DMS 273 treated with DMSO at 0.1 percent for 48 hours (cell line): ENCODE results near the gene CDH4.

ENCODE experiments used
- DNase-seq: peaks from one replicate; lab custom pipeline; 2025; lab: John Stamatoyannopoulos, UW

CDH4 gene

DNA sequence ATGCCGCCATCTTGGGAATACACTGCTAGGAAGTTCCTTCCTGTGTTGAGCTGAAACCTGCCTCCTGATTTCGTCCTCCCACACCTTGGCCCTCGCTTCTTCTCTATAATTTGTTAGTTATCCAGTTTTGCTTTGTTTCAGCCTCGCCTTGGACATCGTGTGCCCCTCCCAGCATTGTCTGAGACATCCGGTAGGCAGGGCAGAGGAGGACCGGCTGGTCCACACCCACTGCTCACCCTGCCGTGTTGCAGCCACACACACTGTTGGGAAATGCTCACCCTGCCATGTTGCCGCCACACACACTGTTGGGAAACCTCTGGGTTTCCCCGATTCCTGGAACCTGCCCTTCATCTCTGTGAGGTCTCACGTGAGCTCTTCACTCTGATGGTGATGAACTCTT, 105.1 kb downstream of the CDH4 start:
- no peak for DNase-seq

DNA sequence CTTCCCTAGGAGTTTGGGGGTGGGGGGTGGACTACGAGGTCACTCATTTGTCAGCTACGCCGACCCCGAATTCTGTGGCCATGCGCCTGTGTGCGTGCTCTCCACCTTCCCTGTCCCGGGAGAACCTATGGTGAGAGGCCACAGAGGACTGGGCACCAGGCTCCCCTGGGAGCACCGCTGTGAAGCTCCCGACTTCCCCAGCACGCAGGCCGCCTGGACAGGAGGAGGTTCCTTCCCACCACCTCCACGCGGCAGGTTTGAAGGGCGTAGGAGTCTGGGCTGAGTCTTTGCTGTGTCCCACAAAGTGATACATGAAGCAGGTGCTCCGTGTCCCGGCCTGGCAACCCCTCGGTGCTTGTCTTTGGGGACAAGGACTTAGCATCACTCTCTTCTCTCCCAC, 107.2 kb downstream of the CDH4 start:
- no peak for DNase-seq

DNA sequence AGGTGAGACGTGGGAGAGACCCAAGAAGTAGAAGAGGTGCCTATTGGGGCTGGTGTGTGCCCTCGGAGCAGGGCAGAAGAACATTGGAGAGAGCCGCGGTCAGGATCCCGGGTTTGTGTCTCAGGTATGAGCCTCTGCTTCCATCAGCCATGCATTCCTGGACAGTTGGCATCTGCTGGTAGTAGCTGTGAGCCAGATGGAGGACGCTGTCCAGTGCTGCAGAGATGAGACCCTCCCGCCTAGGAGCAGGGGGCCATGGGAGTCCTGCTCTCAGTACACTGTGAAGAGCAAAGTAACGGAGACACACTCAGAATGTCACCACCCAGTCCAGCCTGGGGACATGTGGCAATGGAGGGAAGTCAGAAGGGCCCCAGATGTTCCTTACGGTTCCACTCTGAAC, 108.2 kb downstream of the CDH4 start:
- no peak for DNase-seq

DNA sequence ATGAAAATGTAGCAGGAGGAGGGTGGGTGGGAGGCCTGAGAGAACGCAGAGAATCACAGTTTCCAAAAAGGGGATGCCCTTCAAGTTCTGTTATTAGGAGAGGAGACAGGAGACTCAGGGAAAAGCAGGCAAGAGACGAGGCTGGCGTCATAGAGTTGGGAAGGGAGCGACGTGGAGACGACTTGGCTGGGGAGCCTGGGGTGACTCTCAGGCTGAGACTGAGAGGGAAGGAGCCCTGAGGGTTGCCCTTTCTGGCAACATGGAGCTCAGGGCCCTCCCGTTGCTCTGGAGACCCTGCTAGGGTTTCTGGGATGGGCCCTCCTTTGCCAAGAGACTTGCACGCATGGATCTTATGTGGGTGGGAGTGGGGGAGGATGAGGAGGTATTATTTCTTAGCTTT, 108.9 kb downstream of the CDH4 start:
- DNase-seq = no peak

DNA sequence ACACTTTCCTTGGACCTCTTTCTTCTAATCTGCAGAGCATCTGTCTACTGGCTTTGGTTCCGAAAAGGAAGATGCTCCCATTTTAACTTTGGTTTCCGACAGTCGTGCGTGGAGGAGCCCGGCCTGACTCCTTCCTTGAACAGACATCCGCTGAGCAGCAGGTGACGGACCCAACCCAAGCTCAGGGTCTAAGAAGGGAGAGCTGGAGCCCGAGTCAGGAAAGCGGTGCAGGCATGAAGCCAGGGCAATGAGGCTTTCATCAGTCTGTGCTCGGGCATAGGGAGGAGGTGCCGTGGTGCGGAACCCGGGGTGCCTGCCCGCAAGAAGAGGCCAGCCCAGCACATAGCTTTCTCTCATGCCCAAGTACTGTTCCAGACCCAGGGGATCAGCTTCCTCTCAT, 109.4 kb downstream of the CDH4 start:
- DNase-seq = no peak

DNA sequence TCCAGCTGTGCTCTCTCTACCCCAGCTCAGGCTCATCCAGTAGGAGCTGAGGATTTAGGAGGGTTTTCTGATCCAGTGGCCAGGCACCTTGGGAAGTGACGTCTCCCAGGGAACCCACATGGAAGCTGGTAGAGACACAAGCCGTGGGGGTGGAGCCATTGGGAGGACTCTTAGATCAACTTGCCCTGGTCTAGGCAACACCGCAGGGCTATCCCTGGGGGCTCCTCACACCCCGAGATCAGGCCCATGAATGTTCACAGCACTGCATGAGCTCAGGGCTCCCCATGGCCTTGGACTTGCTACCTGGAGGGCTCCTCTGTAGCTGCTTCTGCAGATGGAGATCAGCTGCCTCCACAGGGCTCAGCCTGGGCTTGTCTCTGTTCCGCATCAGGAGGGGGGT, 112.1 kb downstream of the CDH4 start:
- DNase-seq = no peak

DNA sequence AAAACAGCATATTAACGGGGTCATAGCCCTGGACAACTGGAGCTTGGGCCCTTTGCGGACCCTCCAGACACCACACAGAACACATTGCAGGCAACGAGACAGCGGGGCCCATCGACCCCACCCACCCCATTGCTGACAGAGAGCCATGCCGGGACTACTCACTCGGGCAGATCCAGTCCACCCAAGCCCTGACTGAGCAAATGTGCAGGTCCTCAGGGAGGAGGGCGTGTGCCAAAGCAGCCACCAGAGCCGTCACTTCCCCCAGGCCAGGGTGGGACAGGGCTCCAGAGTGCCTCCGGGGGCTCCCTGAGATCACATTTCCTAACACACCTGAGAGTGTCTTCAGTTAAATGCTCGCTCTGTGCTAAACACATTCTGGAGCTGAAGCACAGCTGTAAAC, 114.9 kb downstream of the CDH4 start:
- DNase-seq = no peak

DNA sequence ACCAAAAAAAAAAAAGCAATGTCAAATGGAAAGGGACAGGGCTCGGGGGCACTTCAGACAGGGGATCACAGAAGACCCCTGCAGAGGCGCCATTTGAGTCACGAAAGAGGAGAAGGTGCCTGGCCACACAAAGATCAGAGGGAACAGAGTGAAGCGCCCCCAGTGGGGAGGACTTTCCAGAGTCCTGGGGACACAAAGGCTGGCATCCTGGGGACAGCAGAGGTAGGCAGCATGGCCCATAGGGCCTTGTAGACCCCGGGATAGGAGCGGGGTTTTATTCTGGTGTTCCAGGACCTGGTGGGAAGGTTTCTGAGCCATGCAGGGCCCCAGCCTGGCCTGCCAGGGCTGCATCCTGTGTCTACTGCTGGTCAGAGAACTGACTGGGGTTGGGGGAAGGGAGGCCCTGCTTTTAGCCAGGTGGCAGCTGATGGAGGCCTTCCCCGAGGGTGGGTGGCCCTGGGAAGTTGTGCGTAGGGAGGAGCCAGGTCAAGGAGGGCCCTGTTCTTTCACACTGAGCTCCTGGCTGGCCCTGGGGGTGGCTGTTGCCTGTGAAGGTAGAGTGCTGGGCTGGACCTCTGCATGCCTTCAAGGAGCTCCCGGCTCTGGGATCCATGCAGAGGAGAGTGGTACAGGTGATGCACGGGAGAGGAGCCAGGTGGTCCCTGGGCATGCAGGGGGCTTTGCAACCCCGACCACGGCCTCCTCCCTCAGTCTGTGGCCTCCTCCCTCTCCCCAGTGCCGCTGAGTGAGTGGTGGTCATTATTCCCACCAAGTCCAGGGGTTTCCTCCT, 117.9 kb downstream of the CDH4 start:
- no peak for DNase-seq

DNA sequence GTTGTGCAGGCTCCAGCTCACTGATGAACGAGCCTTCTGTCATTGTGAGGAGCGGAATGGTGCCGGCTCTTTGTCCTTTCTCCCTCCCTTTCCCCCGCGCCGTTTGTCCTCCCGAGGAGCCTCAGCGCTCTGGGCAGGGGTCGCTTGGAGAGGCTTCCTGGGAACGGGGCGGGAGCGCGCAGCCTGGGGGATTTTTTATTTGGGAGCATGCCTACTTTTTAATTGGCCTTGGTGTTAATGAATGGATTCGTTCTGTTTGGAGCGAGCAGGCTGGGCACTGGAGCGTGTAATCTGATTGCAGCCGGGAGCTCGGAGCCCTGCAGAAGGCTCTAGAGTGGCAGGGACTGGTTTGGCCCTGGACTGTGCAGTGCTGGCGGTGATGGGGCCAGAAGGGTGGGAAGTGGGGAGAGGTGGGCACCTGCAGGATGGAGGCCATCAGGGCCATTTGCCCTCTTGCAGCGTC, 118.8 kb downstream of the CDH4 start:
- no peak for DNase-seq

DNA sequence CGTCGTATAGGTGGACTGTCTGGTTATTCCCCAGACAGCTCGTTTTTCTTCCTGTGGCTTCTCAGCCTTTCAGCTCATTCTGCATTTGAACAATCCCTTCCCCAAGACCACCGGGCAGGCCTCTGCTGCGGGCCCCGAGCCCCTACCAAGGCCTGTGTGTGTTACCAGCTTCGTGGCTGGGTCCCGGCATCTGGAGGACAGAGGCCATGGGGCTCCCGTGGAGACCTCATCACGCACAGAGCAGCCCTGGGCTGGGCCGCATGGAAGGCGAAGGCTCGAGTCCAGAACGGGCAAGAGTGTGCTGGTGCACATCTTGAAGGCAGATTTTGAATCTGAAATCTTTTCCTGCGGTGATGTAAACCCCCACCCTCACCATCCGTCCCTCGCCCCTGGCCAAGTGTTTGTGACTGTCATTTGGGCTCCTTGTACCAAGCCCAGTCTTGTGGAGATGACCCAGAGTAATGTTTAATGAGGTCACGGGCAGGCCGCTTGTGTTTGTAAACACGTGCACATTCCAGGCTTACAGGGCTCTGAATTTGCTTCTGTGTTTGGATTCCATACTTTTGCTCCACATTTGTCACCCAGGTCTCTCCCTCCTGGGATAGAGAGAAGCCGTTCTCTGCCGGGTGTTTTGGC, 119.6 kb downstream of the CDH4 start:
- DNase-seq = no peak

DNA sequence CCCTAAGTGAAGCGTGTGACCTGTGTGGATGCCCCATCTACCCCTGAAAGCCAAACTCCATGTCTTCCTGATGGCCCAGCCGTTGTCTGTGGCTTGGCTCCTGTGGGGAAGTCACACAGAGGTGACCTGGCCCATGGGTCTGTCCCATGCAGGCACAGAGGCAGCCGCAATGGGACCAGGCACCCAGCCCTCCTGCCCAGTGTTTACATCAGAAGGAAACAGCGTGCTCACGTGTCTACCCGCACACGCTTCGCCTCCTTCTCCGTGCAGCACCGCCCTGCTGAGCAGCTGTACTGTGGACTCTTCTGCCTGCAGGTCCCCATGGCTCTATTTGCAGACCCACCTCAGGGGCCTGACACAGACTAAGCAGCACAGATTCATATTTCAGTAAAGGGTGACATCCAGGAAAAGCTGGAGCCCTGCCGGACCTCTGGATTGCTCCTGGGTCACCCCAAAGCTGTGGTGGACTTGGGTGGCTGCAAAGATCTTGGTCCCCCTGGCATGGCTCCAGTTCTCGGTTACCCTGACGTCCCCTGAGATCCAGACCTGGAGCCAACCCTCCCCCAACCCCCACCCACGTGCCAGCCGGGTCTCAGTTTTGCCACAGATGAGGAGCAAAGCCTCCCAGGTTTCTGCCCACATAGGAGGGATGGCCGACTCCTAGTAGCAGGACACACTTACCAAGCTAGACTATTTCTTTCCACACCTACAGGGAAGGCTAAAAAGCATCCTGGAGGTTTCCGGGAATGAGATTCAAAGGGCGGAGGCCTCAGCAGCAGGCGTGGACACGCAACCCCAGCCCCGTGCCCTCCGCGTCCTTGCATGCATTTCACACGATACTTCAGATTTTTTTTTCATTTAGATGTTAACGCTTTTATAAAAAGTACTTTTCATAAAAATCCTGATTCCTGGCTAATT, 120.3 kb downstream of the CDH4 start:
- DNase-seq = no peak

DNA sequence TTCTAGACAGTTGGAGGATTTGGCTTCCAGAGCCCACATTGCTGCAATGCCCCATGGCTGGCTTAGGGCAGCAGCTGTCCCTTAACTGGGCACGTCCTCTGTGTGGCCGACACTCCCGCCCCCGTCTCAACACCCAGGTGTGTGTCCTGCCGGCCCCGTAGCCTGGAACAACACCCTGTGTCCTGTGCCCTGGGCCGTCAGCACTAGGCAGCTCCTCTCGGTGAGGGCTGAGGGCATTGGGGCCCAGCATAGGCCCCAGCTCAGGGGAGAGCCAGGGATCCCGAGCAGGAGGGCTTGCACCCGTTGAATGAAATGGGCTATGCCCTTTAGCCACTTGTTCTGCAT, 121.0 kb downstream of the CDH4 start:
- no peak for DNase-seq

DNA sequence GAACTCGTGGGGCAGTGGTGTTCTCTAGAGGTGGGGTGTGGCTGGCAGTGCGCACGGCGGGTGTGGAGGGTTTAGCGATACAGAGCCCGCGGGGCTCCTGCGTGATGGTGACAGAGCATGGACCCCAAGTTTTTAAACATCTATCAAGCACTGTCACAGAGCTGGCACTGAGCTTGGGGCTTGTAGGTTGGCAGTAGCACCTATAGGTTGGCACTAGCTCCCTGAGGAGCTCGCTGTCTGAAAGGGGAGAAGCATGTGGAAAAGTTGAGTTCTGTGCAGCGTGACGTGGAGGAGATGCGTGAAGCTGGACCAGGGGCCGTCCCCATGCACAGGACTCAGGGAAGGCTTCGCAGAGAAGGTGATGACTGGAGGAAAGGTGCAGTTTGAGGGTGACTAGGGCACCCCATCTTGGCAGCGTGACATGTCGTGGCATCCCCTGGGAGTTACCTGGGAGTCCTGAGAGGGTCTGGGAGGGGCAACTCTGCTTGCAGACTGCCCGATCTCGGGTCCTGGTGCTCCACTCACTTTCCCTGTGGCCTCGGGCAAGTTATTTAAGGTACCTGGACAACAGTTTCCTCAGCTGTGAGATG, 122.0 kb downstream of the CDH4 start:
- DNase-seq = no peak

DNA sequence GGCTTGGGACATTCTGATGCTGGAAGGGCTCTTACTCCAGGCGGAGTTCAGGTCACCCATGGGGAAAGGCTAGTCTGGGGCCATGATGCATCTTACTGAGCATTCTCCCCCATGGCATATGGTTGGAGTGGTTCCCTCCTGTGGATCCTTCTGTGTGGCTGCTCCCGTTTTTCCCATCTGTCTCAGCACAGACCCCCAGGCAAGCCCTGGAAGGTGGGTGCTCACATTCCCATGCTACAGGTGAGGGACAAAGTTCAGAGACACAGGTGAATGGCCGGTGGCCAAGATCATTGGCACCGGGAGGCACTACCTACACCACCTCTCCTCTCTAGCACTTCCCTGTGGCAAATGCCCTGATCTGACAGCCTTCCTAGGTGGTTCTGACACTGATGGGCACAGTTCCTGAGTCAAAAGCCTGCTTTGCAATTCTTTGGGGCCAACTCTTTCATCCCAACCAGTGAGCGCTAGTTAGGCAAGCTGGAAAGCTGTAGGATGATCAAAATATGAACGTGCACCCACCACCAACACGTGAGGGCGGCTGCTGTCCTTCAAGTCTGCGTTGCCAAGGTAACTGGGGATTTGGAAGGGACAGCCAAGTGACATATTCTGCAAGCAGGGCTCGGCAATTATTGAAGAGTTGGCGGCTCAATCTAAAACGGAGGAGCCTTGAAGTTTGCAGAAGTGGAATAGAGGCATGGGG, 124.6 kb downstream of the CDH4 start:
- no peak for DNase-seq

DNA sequence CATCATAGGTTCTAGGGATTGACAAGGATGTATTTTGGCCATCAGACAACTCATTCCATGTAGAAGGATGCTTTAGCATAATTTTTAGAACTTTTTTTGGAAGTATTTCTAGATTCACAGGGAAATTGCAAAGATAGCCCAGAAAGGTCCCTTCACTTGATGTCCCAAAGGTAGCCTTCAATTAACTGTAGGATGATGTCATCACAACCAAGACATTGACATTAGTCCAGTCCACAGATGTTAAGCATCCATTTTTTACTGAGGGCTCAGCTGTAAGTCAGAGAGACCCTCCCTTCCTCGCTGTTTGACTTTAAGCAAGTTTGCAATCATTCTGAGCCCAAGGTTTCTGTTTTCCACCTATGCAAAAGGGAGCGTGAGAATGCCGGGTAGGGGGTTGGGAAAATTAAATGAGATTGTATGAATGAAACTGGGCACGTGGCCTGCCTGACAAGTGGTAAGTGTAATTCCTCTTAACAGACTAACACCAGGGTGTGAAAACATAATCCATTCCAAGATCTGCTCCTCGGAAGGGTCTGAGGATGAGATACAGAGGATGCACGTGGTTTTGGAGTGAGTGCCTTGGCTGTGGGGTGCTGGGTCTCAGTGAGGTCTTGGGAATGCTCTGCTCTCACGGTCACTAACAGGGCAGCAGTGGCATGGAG, 126.8 kb downstream of the CDH4 start:
- DNase-seq = no peak

DNA sequence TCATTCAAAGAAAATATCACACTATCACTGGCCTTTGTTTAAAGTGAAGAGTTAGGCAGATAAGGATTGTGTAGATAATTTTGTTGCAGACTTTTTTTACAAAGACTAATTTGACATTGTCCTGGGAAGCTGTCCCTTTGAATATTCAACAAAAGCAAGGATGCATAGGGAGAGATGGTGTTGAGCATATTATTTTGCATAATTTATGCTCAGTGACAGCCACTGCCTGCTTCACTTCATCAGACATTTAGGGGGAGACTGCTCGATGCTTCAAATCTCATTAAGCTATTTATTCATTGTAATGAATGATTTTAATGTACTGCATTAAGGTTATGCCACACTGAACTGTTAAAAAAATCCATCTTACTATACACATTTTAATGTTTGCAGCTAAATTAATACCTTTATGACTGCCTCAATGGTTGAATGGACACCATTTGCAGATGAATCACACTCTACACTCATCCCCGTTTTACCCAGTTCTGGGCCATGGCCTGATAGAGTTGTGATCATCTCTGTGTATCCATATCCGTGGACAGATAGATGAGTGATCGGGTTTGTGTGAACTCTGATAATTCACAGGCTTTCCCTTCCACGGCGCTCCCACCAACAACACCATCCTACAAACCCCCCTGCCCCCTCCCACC, 128.0 kb downstream of the CDH4 start:
- no peak for DNase-seq

DNA sequence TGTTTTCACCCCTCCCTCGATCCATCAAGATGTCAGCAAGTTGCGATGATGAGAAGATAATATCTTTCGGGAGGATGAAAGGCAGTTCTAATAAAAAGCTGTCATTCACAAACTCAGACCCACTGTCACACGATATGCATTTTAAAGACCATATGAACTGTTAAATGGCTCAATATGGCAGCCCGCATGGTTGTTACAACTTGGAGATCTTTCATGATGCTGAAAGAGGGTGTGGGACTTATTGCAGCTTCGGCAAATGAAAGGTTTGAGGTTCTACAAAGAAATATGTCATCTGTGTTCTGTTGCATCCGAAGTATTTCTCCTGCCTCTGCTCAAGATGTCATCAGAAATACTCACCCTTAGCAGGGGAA, 128.5 kb downstream of the CDH4 start:
- no peak for DNase-seq

DNA sequence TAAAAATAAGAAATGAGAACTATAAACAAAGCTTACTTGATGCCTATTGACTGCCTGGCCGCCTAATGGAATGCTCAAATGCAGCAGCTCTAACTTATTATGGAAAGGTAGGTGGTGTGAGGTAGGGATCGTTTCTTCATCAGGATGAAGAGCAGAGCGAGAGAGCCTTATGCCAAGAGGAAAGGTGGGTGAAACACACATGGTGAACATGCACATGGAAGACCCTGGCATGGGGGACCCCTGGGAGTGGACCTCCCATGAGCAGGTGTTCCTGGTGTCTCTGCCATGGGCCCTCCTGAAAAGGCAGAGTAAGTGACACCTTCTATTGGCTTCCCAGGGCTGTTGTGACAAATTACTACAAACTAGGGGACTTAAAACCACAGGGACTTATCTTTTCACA, 130.1 kb downstream of the CDH4 start:
- DNase-seq = no peak

DNA sequence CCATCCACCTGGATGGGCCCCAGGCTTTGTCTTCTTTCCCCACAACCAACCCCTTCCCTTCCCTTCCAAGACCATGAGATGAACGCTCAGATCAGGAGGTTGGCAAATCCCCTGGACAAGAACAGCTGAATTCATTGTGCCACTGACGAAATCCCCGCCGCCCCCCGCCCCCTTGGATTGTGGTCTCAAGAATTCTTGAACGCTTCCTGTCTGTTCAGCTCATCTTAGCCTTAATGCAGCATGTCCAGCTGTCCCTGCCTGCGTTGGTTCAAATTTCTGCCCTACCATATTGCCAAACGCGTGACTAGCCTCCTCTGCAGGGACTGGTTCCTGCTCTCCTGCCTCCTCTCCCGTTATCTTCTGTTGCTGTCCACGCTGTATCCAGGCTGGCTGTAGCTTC, 133.2 kb downstream of the CDH4 start:
- no peak for DNase-seq

DNA sequence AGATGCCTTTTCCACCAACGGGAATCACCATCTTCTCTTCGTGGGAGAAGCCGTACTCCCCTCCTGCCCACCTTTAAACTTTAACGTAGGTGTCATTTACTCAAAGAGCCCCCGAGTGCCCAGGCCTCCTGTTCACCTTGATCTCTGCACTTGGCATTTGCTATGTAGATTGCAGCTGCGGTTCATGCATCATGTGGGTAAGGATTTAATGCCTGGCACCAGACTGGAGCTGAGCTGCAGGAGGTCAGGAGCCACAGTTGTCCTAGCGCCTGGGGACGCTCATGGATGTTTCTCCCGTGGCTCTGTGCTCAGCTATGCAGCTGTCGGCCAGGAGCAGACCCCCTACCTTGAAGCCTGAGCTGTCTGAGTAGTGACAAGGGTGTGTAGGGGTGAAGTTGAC, 133.7 kb downstream of the CDH4 start:
- no peak for DNase-seq
